Measurements from ENCODE around the gene ARL17A. TPM values are rescaled to one million over a fixed set of nuclear protein-coding genes. Genes with fewer than 3 reads are reported as not detected.

The ARL17A gene
- total RNA-seq (2022; extraction: Qiagen RNA extraction; ENCODE audit: low read depth) = 4.1 to 5.9 TPM (median 4.9 TPM) in 5 replicates

GRCh38 chr17:46579083-46580075, at the start of gene ARL17A:
TSS of gene ARL17A (minus strand) at chr17:46579691. CDS start at chr17:46576322, 3,369 bp downstream.

GRCh38 chr17:46590157-46591146, 11.0 kb upstream of the ARL17A start, which contains the start of gene NSF:
TSS of gene NSF (plus strand) at chr17:46590669. CDS start at chr17:46590776, 107 bp downstream.

GRCh38 chr17:46512168-46512567, 67.3 kb downstream of the ARL17A start, which contains the start of gene LRRC37A2:
TSS of gene LRRC37A2 (plus strand) at chr17:46512468. CDS start at chr17:46512713, 245 bp downstream.

Other genes with a start within 250 kb of the ARL17A start
- 4.0 to 10.1 TPM (median 6.2 TPM) in 5 replicates for gene ARL17B, start 217.9 kb downstream of the ARL17A start, total RNA-seq (2022; extraction: Qiagen RNA extraction; ENCODE audit: low read depth)
- 2.6 to 4.4 TPM (median 3.6 TPM) in 5 replicates for gene LRRC37A2, start 67.2 kb downstream of the ARL17A start, total RNA-seq (2022; extraction: Qiagen RNA extraction; ENCODE audit: low read depth)
- gene NSF, start 11.0 kb upstream of the ARL17A start, total RNA-seq (2022; extraction: Qiagen RNA extraction; ENCODE audit: low read depth) = 18.3 to 23.4 TPM (median 20.0 TPM) in 5 replicates
- 3.8 to 5.2 TPM (median 4.8 TPM) in 5 replicates for gene WNT3, start 239.0 kb upstream of the ARL17A start, total RNA-seq (2022; extraction: Qiagen RNA extraction; ENCODE audit: low read depth)

Data from A549 treated with ZK216348 at 1 μM for 4 hours (cell line).